ENCODE measurements around the gene PRR29. TPM values are rescaled to one million over a fixed set of nuclear protein-coding genes. Genes with fewer than 3 reads are reported as not detected.
"Not testable (repeated sequence)": the region's sequence is repeated elsewhere in the genome, so short reads cannot be mapped to it uniquely, and the experiment has no call there.

PRR29 gene
- total RNA-seq, 5 donors from 2014 or later (not counting 1 experiment from before 2014, with no cell fraction given), result 0.50 to 1.9 (median 1.1) TPM

GRCh38 chr17:64019551-64019961 is 21.4 kb downstream of the PRR29 start:
- Mint-ChIP-seq H3K4me1 (peaks cover 69 to 83% (median 70%) of the 10 kb centered on the region in 3 donors), H3K27ac (peak overlapping the region; percentile 96 to 100), H3K4me3 (peak overlapping the region; percentile 93 to 100 (median 97))
- H3K9me3 ChIP-seq; H3K36me3 ChIP-seq (ENCODE audit: control insufficient read depth in 2 of 2, extremely low read depth in 1 of 2, insufficient read depth in 1 of 2, low read length in 1 of 2); H3K27me3 Mint-ChIP-seq; H3K9me3 Mint-ChIP-seq; H3K27me3 ChIP-seq (replicated peaks in 1 of 2; ENCODE audit: control insufficient read depth in 2 of 2, extremely low read depth in 1 of 2, insufficient read depth in 2 of 2, low read length in 1 of 2); H3K36me3 Mint-ChIP-seq: not testable (repeated sequence)
- Histone ChIP-seq H3K27ac (ENCODE audit: low read length) (peak overlapping the region; percentile 100), H3K4me1 (ENCODE audit: control insufficient read depth in 1 of 2, extremely low read depth in 1 of 2, insufficient read depth in 2 of 2, low read length in 2 of 2) (peaks cover 50 to 69% of the 10 kb centered on the region in 2 experiments), H3K4me3 (ENCODE audit: control insufficient read depth in 1 of 2, extremely low read depth in 1 of 2, low read length in 1 of 2) (peak overlapping the region; percentile 92 to 96)
- peak; percentile 11 to 25 (median 18) for ATAC-seq (replicated peaks in 1 of 4)
- CTCF ChIA-PET, result interaction anchor here (0.6 to 2.6 kb wide), 13 partner anchors 9 to 283 kb away, joined by 3 to 38 read pairs (median 6); partner anchors contain the start of genes CCDC47 (in 1 of the 2), ERN1 (in 1 of the 2) and PRR29 (in 1 of the 2)
- WGBS (ENCODE audit: insufficient coverage), result 17% methylated on average over 6 of the region's 9 CpGs
- DNase-seq, result peak in 4 of 35 experiments; percentile 21 to 63 (median 25)
- POLR2A ChIA-PET, result interaction anchor here (1.2 to 1.8 kb wide), 5 partner anchors 9 to 694 kb away, joined by 3 to 18 read pairs (median 7); no protein-coding TSS in a partner anchor

- peaks cover 50 to 71% of the 10 kb centered on the region in 2 experiments for H3K4me1 ChIP-seq (ENCODE audit: control insufficient read depth in 1 of 2, extremely low read depth in 1 of 2, insufficient read depth in 2 of 2, low read length in 2 of 2)
- H3K9me3 ChIP-seq, result no peaks in the 10 kb centered on the region
- ChIA-PET POLR2A (interaction anchor here (0.6 to 1.8 kb wide), 25 partner anchors 9 to 950 kb away, joined by 3 to 18 read pairs (median 5); partner anchors contain the start of genes CD79B (in 1 of the 2) and MAP3K3 (in 1 of the 2)), CTCF (interaction anchor here (0.6 to 2.6 kb wide), 21 partner anchors 9 to 270 kb away, joined by 3 to 38 read pairs (median 4); partner anchors contain the start of genes CCDC47 (in 1 of the 2), ERN1 (in 1 of the 2) and PRR29 (in 1 of the 2))
- Mint-ChIP-seq H3K9me3 (no peaks in the 10 kb centered on the region), H3K27ac (peak within 1 kb of the TSS; percentile 96 to 100), H3K36me3 (peaks cover 9% of the 10 kb centered on the region), H3K27me3 (no peaks in the 10 kb centered on the region), H3K4me3 (peak within 1 kb of the TSS; percentile 93 to 100 (median 97)), H3K4me1 (peaks cover 71 to 83% (median 72%) of the 10 kb centered on the region in 3 donors)
- H3K27ac ChIP-seq (ENCODE audit: low read length), result peak within 1 kb of the TSS; percentile 100
- DNase-seq (peak; percentile 71 to 97 (median 94)), ATAC-seq (replicated peaks in 1 of 4) (peak; percentile 79 to 86 (median 85))
- H3K27me3 ChIP-seq (replicated peaks in 1 of 2; ENCODE audit: control insufficient read depth in 2 of 2, extremely low read depth in 1 of 2, insufficient read depth in 2 of 2, low read length in 1 of 2), result no peaks in the 10 kb centered on the region
- H3K36me3 ChIP-seq (ENCODE audit: control insufficient read depth in 2 of 2, extremely low read depth in 1 of 2, insufficient read depth in 1 of 2, low read length in 1 of 2), result no peaks in the 10 kb centered on the region
- 0% methylated on average over 9 of the region's 23 CpGs for WGBS (ENCODE audit: insufficient coverage)
- H3K4me3 ChIP-seq (ENCODE audit: control insufficient read depth in 1 of 2, extremely low read depth in 1 of 2, low read length in 1 of 2), result peak within 1 kb of the TSS; percentile 92 to 96
These were observed 22.1 kb downstream of the PRR29 start, which contains the start of gene ICAM2 for GRCh38 chr17:64020056-64020766. Gene ICAM2, minus strand, starts transcription at chr17:64020633. Its CDS starts 13,942 bp downstream, at chr17:64006691.

- Histone ChIP-seq H3K4me3 (ENCODE audit: control insufficient read depth in 1 of 2, extremely low read depth in 1 of 2, low read length in 1 of 2) (no peak overlapping the region), H3K36me3 (ENCODE audit: control insufficient read depth in 2 of 2, extremely low read depth in 1 of 2, insufficient read depth in 1 of 2, low read length in 1 of 2) (no peaks in the 10 kb centered on the region), H3K27ac (ENCODE audit: low read length) (peak overlapping the region; percentile 100), H3K9me3 (no peaks in the 10 kb centered on the region), H3K27me3 (replicated peaks in 1 of 2; ENCODE audit: control insufficient read depth in 2 of 2, extremely low read depth in 1 of 2, insufficient read depth in 2 of 2, low read length in 1 of 2) (no peaks in the 10 kb centered on the region), H3K4me1 (ENCODE audit: control insufficient read depth in 1 of 2, extremely low read depth in 1 of 2, insufficient read depth in 2 of 2, low read length in 2 of 2) (peaks cover 46 to 82% of the 10 kb centered on the region in 2 experiments)
- Mint-ChIP-seq H3K4me1 (peaks cover 69 to 79% (median 69%) of the 10 kb centered on the region in 3 donors), H3K27ac (peak overlapping the region; percentile 96 to 100), H3K4me3 (peak overlapping the region; percentile 26 to 97 (median 58)), H3K9me3 (no peaks in the 10 kb centered on the region), H3K27me3 (no peaks in the 10 kb centered on the region), H3K36me3 (peaks cover 4% of the 10 kb centered on the region)
- DNase-seq, result peak in 2 of 35 experiments; percentile 26 to 35
- ChIA-PET CTCF (interaction anchor here in 1 of 2 donors (0.6 to 1.1 kb wide), 2 partner anchors 32 to 69 kb away, joined by 3 to 5 read pairs; no protein-coding TSS in a partner anchor), POLR2A (interaction anchor here in 1 of 2 donors (0.7 kb wide), 1 partner anchor 9 kb away, joined by 3 read pairs; no protein-coding TSS in a partner anchor)
- no peak for ATAC-seq (replicated peaks in 1 of 4)
- 74% methylated on average over 4 of the region's 5 CpGs for WGBS (ENCODE audit: insufficient coverage)
These were observed 24.5 kb downstream of the PRR29 start for GRCh38 chr17:64022611-64023063.

GRCh38 chr17:64024215-64024654 is 26.1 kb downstream of the PRR29 start:
- no peaks in the 10 kb centered on the region for H3K36me3 Mint-ChIP-seq
- Histone ChIP-seq H3K9me3 (no peaks in the 10 kb centered on the region), H3K36me3 (ENCODE audit: control insufficient read depth in 2 of 2, extremely low read depth in 1 of 2, insufficient read depth in 1 of 2, low read length in 1 of 2) (no peaks in the 10 kb centered on the region), H3K27ac (ENCODE audit: low read length) (peak overlapping the region; percentile 98), H3K27me3 (replicated peaks in 1 of 2; ENCODE audit: control insufficient read depth in 2 of 2, extremely low read depth in 1 of 2, insufficient read depth in 2 of 2, low read length in 1 of 2) (no peaks in the 10 kb centered on the region), H3K4me1 (ENCODE audit: control insufficient read depth in 1 of 2, extremely low read depth in 1 of 2, insufficient read depth in 2 of 2, low read length in 2 of 2) (peaks cover 40 to 80% of the 10 kb centered on the region in 2 experiments), H3K4me3 (ENCODE audit: control insufficient read depth in 1 of 2, extremely low read depth in 1 of 2, low read length in 1 of 2) (no peak overlapping the region)
- WGBS (ENCODE audit: insufficient coverage), result 97% methylated on average over 7 of the region's 8 CpGs
- peak in 1 of 35 experiments; percentile 21 for DNase-seq
- ATAC-seq (replicated peaks in 1 of 4), result no peak
- peak overlapping the region in 1 of 3 donors; percentile 80 for H3K4me3 Mint-ChIP-seq
- H3K27me3 Mint-ChIP-seq, result no peaks in the 10 kb centered on the region
- CTCF ChIA-PET, result interaction anchor here in 1 of 2 donors (1.4 to 6.3 kb wide), 4 partner anchors 7 to 108 kb away, joined by 3 to 226 read pairs (median 46); partner anchors contain the start of gene ERN1
- no peaks in the 10 kb centered on the region for H3K9me3 Mint-ChIP-seq
- peaks cover 71 to 72% (median 71%) of the 10 kb centered on the region in 3 donors for H3K4me1 Mint-ChIP-seq
- POLR2A ChIA-PET, result interaction anchor here in 1 of 2 donors (2.2 kb wide), 1 partner anchor 7 kb away, joined by 5 read pairs; no protein-coding TSS in a partner anchor
- H3K27ac Mint-ChIP-seq, result peak overlapping the region; percentile 96 to 100

- no peaks in the 10 kb centered on the region for H3K36me3 Mint-ChIP-seq
- Histone ChIP-seq H3K9me3 (no peaks in the 10 kb centered on the region), H3K4me3 (ENCODE audit: control insufficient read depth in 1 of 2, extremely low read depth in 1 of 2, low read length in 1 of 2) (peak overlapping the region in 1 of 2 donors; percentile 30), H3K27ac (ENCODE audit: low read length) (peak overlapping the region; percentile 98), H3K27me3 (replicated peaks in 1 of 2; ENCODE audit: control insufficient read depth in 2 of 2, extremely low read depth in 1 of 2, insufficient read depth in 2 of 2, low read length in 1 of 2) (no peaks in the 10 kb centered on the region), H3K4me1 (ENCODE audit: control insufficient read depth in 1 of 2, extremely low read depth in 1 of 2, insufficient read depth in 2 of 2, low read length in 2 of 2) (peaks cover 39 to 76% of the 10 kb centered on the region in 2 experiments), H3K36me3 (ENCODE audit: control insufficient read depth in 2 of 2, extremely low read depth in 1 of 2, insufficient read depth in 1 of 2, low read length in 1 of 2) (no peaks in the 10 kb centered on the region)
- peak overlapping the region; percentile 76 to 80 (median 76) for H3K4me3 Mint-ChIP-seq
- ChIA-PET CTCF (interaction anchor here (0.6 to 6.3 kb wide), 26 partner anchors 8 to 144 kb away, joined by 3 to 226 read pairs (median 4); partner anchors contain the start of genes ERN1 (in 1 of the 2) and PRR29 (in 1 of the 2)), POLR2A (interaction anchor here in 1 of 2 donors (1.4 to 2.2 kb wide), 2 partner anchors 8 to 104 kb away, joined by 4 to 5 read pairs; no protein-coding TSS in a partner anchor)
- WGBS (ENCODE audit: insufficient coverage), result 45% methylated on average over 7 of the region's 19 CpGs
- ATAC-seq (replicated peaks in 1 of 4) (peak; percentile 16 to 41 (median 28)), DNase-seq (peak in 32 of 35 experiments; percentile 14 to 81 (median 56))
- H3K9me3 Mint-ChIP-seq, result no peaks in the 10 kb centered on the region
- H3K4me1 Mint-ChIP-seq, result peaks cover 71 to 77% (median 74%) of the 10 kb centered on the region in 3 donors
- peak overlapping the region; percentile 96 to 100 for H3K27ac Mint-ChIP-seq
- H3K27me3 Mint-ChIP-seq, result no peaks in the 10 kb centered on the region
These were observed 26.9 kb downstream of the PRR29 start for GRCh38 chr17:64024781-64025731.

Measured in T-cell (primary cell).